Transverse colon (tissue), 3 donors: Measurements from ENCODE around the gene SCN5A.

Experiments
- POLR2A ChIP-seq: fragments of 450-650 bp; IDR thresholded peaks from one replicate; pipeline ENCODE4 v1.6.1; 2016; ENCODE audit warnings: antibody characterized with exemption, mild to moderate bottlenecking, moderate library complexity
- TF ChIP-seq, protein P1 (sequence below), 5 experiments: fragments of 200-600 bp in 3 of 5; fragments of 450-650 bp in 2 of 5; sonication (generic) in 3 of 5; IDR thresholded peaks; 1 replicate in 2 of 5; 2 replicates in 3 of 5; pipeline ENCODE4 v1.5.1; 2016 to 2017; ENCODE audit warnings: antibody characterized with exemption in 5 of 5, inconsistent platforms in 3 of 5, mild to moderate bottlenecking in 2 of 5, moderate library complexity in 1 of 5

DNA sequence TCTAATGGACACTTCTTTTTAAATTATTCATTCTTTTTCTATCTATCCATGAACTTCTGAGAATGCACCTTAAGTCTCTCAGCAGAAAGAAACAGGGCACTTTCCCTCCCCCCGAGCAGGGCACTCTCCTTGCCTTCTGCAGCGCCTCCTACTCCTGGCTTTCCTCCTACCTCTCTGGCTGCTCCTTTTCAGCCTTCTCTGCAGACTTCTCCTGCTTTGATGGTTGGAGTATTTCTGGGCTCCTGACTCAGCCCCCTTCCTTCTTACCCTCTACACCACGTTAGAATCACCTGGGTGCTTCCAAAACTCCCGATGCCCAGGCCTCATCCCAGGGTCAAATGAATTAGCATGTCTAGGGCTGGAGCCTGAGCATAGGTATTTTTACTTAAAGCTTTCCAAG, 3.4 kb downstream of the SCN5A start:
- no peak for TF ChIP-seq POLR2A
- TF ChIP-seq, protein P1, sequence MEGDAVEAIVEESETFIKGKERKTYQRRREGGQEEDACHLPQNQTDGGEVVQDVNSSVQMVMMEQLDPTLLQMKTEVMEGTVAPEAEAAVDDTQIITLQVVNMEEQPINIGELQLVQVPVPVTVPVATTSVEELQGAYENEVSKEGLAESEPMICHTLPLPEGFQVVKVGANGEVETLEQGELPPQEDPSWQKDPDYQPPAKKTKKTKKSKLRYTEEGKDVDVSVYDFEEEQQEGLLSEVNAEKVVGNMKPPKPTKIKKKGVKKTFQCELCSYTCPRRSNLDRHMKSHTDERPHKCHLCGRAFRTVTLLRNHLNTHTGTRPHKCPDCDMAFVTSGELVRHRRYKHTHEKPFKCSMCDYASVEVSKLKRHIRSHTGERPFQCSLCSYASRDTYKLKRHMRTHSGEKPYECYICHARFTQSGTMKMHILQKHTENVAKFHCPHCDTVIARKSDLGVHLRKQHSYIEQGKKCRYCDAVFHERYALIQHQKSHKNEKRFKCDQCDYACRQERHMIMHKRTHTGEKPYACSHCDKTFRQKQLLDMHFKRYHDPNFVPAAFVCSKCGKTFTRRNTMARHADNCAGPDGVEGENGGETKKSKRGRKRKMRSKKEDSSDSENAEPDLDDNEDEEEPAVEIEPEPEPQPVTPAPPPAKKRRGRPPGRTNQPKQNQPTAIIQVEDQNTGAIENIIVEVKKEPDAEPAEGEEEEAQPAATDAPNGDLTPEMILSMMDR (IDR thresholded peaks at IDR 0.05), result no peak
